RKO (cell line): ENCODE results near the gene WNT9A.
"Not testable (repeated sequence)": the region's sequence is repeated elsewhere in the genome, so short reads cannot be mapped to it uniquely, and the experiment has no call there.

Source experiments
- DNase-seq: peaks from one replicate; pipeline ENCODE4 v3.0.0-alpha.2; 2016; ENCODE audit warnings: low spot score

The WNT9A gene

DNA sequence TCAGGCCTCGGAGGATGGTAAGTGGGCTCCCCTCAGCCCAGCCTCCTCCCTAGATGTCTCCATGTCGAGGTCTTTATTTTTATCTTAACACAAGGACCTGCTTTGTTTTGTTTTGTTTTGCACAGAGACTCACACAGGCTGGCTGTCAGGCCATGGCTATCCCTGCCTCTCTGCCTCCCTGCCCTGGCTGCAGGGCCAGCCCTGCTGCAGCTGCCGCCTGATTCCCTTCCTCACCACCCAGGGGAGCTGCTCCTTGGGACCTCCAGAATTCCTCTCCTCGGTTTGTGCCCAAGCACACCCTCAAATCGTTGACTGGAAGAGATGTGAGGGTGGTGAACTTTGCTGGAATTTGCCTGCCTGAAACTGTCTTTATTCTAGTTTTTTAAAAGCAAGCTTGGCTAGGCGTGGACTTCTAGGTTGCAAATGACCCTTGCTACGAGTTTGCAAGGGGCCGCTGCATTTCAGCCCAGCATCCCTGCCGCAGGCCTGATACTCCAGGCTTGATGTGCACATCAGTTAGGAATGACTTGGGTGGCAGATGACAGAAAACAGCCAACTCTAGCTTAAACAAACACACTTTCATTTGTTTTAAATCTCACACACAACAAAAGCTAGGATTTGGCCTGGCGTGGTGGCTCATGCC is 37.1 kb downstream of the WNT9A start:
- no peak for DNase-seq

DNA sequence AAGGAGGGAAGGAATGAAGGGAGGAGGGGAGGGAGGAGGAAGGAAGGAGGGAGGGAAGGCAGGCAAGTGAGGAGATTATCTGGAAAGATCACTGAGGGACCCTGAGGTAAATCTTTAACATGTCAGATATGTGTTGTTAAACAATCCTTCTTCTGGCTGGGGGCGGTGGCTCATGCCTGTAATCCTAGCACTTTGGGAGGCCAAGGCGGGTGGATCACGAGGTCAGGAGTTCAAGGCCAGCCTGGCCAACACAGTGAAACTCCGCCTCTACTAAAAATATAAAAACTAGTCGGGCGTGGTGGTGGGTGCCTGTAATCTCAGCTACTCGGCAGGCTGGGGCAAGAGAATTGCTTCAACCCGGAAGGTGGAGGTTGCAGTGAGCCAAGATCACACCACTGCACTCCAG is 37.8 kb downstream of the WNT9A start:
- DNase-seq = not testable (repeated sequence)

DNA sequence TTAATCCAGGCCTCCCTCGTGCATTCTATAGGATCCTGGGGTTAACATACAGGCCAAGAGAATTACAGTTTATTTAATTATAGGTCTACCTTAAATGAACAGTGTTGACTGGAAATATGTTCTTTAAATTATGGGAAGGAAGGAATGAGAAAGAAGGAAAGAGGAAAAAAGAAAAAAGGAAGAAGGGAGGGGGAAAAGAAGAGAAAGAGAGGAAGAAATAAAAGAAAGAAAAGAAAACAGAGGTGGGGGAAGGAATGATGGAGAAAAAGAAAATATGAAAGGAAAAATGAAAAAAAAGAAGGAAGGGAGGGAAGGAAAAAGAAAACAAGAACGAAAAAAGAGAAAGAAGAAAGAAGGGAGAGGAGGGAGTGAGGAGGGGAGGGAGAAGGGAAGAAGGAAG is 38.5 kb downstream of the WNT9A start:
- DNase-seq = no peak

GRCh38 chr1:227908359-227908758 is 39.4 kb downstream of the WNT9A start:
- no peak for DNase-seq

DNA sequence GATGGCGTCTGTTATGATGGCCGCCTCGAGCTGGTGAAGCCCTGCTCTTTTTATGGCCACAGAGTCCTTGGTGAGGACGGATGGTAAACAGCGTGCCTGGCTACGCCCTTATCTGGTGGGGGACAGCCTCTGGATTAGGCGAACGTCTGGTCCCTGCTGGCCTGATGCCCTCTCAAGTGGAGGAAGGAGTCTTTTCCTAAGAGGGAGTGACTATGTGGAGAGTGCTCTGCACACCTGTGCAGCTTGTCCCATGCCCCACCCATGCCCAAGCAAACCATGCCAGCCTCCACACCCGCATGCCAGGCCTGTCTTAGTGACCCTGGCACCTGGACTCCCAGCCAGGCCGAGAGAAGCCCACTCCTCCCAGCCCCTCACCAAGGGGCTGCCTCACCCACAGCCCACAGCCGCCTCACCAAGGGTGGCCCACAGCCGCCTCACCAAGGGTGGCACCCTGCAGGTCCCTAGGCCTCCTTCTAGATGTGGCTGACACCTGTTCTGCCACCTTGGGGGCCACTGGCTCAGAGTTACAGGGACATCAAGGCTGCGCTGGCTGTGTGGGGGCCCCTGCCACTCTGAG is 40.2 kb downstream of the WNT9A start:
- no peak for DNase-seq

DNA sequence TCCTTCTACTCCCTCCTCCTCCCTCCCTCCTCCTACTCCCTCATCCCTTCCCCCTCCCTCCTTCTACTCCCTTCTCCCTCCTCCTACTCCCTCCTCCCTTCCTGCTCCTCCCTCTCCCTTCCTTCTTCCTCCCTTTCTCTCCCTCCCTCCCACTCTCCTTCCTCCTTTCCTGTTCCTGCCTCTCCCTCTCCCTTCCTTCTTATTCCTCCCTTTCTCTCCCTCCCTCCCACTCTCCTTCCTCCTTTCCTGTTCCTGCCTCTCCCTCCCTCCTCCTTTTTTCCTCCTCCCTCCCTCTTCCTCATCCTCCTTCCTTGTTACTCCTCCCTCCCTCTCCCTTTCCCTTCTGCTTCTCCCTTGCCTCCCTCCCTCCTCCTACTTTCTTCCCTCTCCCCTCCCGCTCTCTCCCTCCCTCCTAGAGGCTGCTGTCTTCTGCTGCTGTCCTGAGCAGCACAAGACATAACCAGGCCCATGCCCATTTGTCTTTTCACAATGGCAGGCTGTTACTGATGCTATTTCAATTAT is 41.1 kb downstream of the WNT9A start:
- DNase-seq = no peak

- no peak for DNase-seq
Observed at GRCh38 chr1:227905573-227906487, 41.9 kb downstream of the WNT9A start.

DNA sequence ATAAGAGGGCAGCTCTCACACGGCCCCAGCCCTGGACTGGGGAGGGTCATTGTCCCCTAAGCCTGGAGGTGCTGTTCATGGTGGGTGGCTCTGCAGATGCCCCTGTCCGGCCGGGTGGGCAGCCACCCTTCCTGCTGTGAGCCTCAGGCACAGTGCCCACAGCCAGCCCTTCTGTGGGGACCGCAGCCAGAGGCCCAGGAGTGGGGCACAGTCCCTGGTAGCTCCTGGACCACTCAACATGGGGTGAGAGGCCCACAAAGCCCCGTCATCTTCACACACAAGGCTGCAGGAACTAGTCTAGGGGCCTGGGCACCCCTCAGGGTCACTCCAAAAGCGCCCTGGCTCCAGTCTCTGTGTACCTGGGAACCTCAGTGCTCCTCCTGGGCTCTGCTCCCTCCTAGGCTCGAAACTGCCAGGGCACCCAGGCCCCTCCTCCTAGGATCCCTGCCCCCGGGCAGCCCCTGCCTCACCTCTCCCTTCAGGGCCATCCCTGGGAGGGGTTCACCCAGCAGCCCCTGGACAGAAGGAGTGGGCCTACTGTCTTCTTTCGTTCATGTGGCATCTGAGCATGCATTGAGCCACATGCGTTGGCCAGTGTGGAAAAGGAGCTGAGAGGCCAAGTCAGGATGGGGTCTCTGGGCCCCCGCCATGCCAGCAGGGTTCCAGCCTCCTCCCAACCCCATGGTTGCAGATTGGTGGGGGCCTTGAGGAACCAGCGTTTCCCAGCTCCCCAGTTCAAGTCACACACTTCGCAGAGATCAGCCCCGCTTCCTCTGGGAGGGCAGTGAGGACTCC is 43.0 kb downstream of the WNT9A start:
- no peak for DNase-seq

GRCh38 chr1:227903614-227904501 is 43.9 kb downstream of the WNT9A start:
- DNase-seq = no peak

- no peak for DNase-seq
Observed at GRCh38 chr1:227903061-227903521, 44.6 kb downstream of the WNT9A start.

- no peak for DNase-seq
Observed at GRCh38 chr1:227902641-227902990, 45.1 kb downstream of the WNT9A start.

- DNase-seq = peak; percentile 18
Observed at GRCh38 chr1:227901906-227902640, 45.7 kb downstream of the WNT9A start.

DNA sequence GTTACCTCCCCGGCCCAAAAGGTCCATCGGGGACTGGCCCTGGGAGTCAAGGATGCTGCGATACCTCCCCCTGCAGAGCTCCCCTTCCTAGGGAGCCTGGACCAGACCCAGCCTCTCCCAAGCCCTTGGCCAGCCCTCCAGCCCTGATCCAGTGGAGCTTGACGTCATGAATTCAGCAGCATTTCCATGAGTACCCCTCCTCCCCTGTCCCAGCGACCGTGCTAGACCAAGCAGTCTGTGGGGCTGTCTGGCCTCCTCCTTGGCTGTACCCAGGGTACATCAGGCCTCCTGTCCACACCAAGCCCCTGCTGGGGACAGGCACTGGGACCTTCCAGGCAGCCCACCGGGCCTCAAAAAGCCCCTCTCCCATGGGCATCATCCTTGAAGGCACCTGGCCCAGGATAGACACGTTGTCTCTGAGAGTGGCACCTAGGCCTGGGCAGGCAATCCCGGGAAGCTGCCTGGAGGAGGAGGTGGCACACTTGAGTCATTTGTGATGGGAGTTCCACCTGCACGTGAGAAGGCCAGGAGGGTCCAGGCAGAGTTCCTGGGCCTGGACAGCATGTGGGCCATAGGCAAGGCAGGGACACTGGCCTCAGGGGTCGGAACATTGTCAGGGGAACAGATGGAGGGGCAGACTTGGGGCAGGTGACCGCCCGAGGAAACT is 46.4 kb downstream of the WNT9A start:
- no peak for DNase-seq

DNA sequence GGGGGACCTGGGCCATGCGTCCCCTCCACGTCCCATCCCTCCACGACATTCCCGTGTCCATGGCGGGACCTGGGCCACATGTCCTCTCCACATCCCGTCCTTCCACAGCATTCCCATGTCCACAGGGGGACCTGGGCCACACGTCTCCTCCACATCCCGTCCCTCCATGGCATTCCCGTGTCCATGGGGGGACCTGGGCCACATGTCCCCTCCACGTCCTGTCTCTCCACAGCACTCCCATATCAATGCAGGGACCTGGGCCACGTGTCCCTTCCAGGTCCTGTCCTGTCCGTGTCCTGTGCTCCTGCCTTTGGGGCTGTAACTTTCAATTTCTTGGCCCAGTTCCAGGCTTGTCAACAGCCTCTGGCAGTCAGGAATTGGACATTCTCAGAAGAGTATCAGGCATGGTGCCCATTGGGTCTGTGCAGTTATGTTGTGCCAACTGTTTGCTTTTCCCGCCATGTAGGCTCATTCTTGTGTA is 47.1 kb downstream of the WNT9A start:
- no peak for DNase-seq

DNA sequence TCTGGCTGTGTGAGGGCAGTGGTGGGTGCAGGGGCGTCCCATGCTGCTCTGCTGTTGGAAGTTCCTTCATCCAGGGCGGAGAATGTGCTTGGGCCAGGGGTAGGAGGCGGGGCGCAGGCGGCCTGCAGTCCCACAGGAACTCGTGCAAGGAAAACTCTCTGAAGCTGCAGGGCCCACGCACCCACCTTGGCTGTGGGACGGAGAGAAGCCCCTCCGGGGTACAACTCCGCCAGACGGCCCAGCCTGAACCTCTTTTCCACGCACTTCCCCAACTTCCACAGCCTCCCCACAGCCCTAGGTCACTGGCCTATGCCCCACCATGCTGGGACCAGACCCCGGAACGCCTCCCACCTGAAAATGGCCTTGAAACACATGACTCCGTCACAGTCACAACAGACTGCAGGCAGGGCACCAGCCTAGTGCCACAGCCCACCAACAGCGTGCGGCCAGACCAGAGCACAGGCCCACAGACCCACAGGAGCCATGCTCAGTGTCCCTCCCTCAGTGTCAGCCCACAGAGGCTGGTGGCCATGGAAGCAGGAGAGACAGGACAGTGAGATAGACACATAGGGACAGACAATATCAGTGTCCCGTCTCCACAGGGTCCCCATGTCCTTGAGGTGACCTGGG is 47.8 kb downstream of the WNT9A start:
- DNase-seq = no peak

DNA sequence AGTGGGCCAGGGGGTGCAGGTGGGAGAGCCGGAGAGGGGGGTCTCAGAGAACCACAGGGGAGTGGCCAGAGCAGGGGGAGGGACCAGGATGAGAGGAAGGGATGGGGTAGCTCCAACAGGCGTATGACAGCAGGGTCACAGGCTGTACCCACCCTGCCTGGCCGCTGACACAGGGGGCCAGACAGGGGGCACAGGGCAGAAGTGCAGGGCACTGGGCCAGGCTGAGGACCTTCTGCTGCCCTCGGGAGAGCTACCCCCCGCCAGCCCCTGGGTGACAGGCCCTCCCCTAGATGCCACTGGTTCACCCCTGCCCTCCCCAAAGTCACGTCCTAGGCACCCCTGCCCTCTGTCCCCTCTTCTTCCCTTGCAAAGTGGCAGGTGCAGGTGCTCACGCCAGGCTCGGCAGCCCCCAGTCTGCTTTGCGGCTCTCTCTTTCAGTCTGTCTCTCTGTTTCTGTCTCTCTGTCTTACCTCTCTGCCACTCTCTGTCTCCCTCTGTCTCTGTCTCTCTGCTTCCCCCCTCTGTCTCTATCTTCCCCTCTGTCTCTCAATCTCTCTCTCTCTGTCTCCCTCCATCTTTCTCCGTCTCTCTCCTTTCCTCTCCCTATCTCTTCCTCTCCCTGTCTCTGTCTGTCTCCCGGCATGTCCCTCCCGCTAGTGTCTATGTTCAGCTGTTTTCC is 48.5 kb downstream of the WNT9A start:
- no peak for DNase-seq

- DNase-seq = no peak
Observed at GRCh38 chr1:227898502-227899140, 49.1 kb downstream of the WNT9A start.
